Measurements from ENCODE around the gene SEC61A1.

DNA sequence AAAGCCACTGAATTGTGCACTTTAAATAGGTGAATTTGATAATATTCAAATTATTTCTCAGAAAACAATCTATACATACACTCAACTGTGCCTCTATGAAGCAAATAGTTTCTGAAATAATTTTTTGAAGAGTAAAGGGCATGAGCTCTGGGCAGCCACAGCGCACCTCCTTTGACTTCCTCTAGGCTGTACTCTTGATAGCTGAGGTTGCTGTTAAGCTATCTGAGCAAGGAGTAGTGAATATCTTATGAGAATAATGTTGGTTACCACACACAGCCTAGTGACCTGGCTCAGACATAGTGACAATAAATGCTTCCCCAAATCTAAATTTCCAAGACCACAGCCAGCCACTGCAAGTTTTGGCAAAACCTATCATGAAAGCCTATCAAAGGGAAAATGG, 11.6 kb upstream of the SEC61A1 start:
- TF ChIP-seq EZH2 (IDR thresholded peaks at IDR 0.05; ENCODE audit: borderline replicate concordance, low read length) = no peak
- TF ChIP-seq, protein P1, sequence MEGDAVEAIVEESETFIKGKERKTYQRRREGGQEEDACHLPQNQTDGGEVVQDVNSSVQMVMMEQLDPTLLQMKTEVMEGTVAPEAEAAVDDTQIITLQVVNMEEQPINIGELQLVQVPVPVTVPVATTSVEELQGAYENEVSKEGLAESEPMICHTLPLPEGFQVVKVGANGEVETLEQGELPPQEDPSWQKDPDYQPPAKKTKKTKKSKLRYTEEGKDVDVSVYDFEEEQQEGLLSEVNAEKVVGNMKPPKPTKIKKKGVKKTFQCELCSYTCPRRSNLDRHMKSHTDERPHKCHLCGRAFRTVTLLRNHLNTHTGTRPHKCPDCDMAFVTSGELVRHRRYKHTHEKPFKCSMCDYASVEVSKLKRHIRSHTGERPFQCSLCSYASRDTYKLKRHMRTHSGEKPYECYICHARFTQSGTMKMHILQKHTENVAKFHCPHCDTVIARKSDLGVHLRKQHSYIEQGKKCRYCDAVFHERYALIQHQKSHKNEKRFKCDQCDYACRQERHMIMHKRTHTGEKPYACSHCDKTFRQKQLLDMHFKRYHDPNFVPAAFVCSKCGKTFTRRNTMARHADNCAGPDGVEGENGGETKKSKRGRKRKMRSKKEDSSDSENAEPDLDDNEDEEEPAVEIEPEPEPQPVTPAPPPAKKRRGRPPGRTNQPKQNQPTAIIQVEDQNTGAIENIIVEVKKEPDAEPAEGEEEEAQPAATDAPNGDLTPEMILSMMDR (IDR thresholded peaks at IDR 0.05; ENCODE audit: low read length) = no peak
